Keratinocyte (primary cell): ENCODE measurements around the gene SCN9A. TPM values are rescaled to one million over a fixed set of nuclear protein-coding genes. Genes with fewer than 3 reads are reported as not detected.

Experiments used
- DNase-seq: peaks from one replicate; pipeline ENCODE4 v3.0.0-alpha.2; 2011; ENCODE audit warnings: low read depth, missing footprints, low spot score
- FAIRE-seq: peaks from 2 replicates; lab custom pipeline; 2011; peaks lifted over from hg19 to GRCh38; lab: Jason Lieb, UNC
- H2AFZ ChIP-seq: 2 replicates; pipeline ENCODE4 v1.6.0; 2012; ENCODE audit warnings: low read length, control low read depth, inconsistent platforms; ENCODE audit not compliant: control insufficient read depth
- H3K27ac ChIP-seq: 2 replicates; pipeline ENCODE4 v1.5.1; 2011; ENCODE audit warnings: low read length; ENCODE audit not compliant: control insufficient read depth, insufficient read depth
- H3K27me3 ChIP-seq: 3 replicates; pipeline ENCODE4 v1.6.0; 2011; ENCODE audit warnings: low read length; ENCODE audit not compliant: control insufficient read depth, insufficient read depth; ENCODE audit errors: extremely low read depth
- H3K36me3 ChIP-seq, 2 experiments: 2 replicates in 1 of 2; 3 replicates in 1 of 2; pipeline ENCODE4 v1.5.1; 2011; ENCODE audit warnings: low read length in 2 of 2, mild to moderate bottlenecking in 1 of 2; ENCODE audit not compliant: control insufficient read depth in 2 of 2, insufficient read depth in 2 of 2; ENCODE audit errors: extremely low read depth in 1 of 2
- H3K4me1 ChIP-seq: 3 replicates; pipeline ENCODE4 v1.5.1; 2011; ENCODE audit warnings: low read length; ENCODE audit not compliant: control insufficient read depth, insufficient read depth; ENCODE audit errors: extremely low read depth
- H3K4me2 ChIP-seq: 3 replicates; pipeline ENCODE4 v1.6.0; 2011; ENCODE audit warnings: low read depth, low read length; ENCODE audit not compliant: control insufficient read depth, insufficient read depth; ENCODE audit errors: extremely low read depth
- H3K4me3 ChIP-seq, 3 experiments: fragments of 200-600 bp in 1 of 3; sonication (generic) in 1 of 3; 2 replicates in 2 of 3; 3 replicates in 1 of 3; pipeline ENCODE4 v1.5.1; 2011 to 2016; ENCODE audit warnings: low read length in 3 of 3, mild to moderate bottlenecking in 3 of 3, control low read depth in 2 of 3, inconsistent platforms in 1 of 3, low read depth in 1 of 3, mixed read lengths in 1 of 3, mixed run types in 1 of 3, moderate library complexity in 1 of 3; ENCODE audit not compliant: control insufficient read depth in 2 of 3, insufficient read depth in 2 of 3; ENCODE audit errors: extremely low read depth in 1 of 3
- H3K79me2 ChIP-seq: 2 replicates; pipeline ENCODE4 v1.6.0; 2012; ENCODE audit warnings: low read length; ENCODE audit not compliant: control insufficient read depth, insufficient read depth
- H3K9ac ChIP-seq: 3 replicates; pipeline ENCODE4 v1.6.0; 2011; ENCODE audit warnings: low read length; ENCODE audit not compliant: control insufficient read depth, insufficient read depth; ENCODE audit errors: extremely low read depth
- H3K9me1 ChIP-seq: 3 replicates; pipeline ENCODE4 v1.6.0; 2011; ENCODE audit warnings: low read length; ENCODE audit not compliant: control insufficient read depth, insufficient read depth; ENCODE audit errors: extremely low read depth
- H3K9me3 ChIP-seq: 2 replicates; pipeline ENCODE4 v1.5.1; 2012; ENCODE audit warnings: low read depth, low read length; ENCODE audit not compliant: control insufficient read depth
- H4K20me1 ChIP-seq: 3 replicates; pipeline ENCODE4 v1.6.0; 2011; ENCODE audit warnings: low read length; ENCODE audit not compliant: control insufficient read depth, insufficient read depth; ENCODE audit errors: extremely low read depth
- CTCF ChIP-seq, 3 experiments: IDR thresholded peaks in 1 of 3; conservative IDR thresholded peaks in 1 of 3; optimal IDR thresholded peaks in 1 of 3; 2 replicates in 2 of 3; 3 replicates in 1 of 3; pipeline versions ENCODE3 to v1.5.1; 2011; ENCODE audit warnings: low read length in 3 of 3, mild to moderate bottlenecking in 3 of 3, moderate library complexity in 2 of 3, control low read depth in 1 of 3, inconsistent platforms in 1 of 3; ENCODE audit not compliant: insufficient read depth in 2 of 3; ENCODE audit errors: extremely low read depth in 1 of 3
- EZH2 ChIP-seq: IDR thresholded peaks from one replicate; pipeline ENCODE4 v1.6.1; 2012; ENCODE audit warnings: inconsistent platforms, mild to moderate bottlenecking, low read length, moderate library complexity
- dilution Hi-C: fragments of 300-500 bp; cut with MboI; formaldehyde crosslinking; loops from one replicate; pipeline ENCODE4 v1.7.0; 2020; ENCODE audit warnings: low sequenced_read_pairs; ENCODE audit not compliant: extremely low pct_ligation_motif_present
- polyA plus RNA-seq, 5 experiments: library from polyadenylated mRNA; depleted of rRNA in 3 of 5; stranded (reverse) in 3 of 5; stranded (forward) in 1 of 5; unstranded in 1 of 5; fragments of >200 nt; gene quantifications; 1 replicate in 1 of 5; 2 replicates in 3 of 5; 3 replicates in 1 of 5; pipeline versions ENCODE4 v1.2.1 to v1.2.3, GENCODE V29; 2011 to 2012; ENCODE audit warnings: missing spikeins in 2 of 5, low read depth in 1 of 5, low replicate concordance in 1 of 5

The SCN9A gene
- polyA plus RNA-seq, 1 donor (not counting 4 experiments of a cell fraction or from before 2014, with no cell fraction given), result 0.10 TPM

GRCh38 chr2:166270376-166270775 lies 105.4 kb downstream of the SCN9A start:
- Histone ChIP-seq H3K4me2 (no peak overlapping the region), H3K9me3 (no peaks in the 10 kb centered on the region), H3K4me3 (no peak overlapping the region), H3K9ac (no peak overlapping the region), H2AFZ (no peak overlapping the region), H3K36me3 (no peaks in the 10 kb centered on the region), H3K79me2 (no peaks in the 10 kb centered on the region), H3K27ac (no peak overlapping the region), H3K4me1 (no peaks in the 10 kb centered on the region), H3K27me3 (no peaks in the 10 kb centered on the region), H3K9me1 (no peaks in the 10 kb centered on the region), H4K20me1 (no peaks in the 10 kb centered on the region)
- DNase-seq, result no peak
- dilution Hi-C loops, result no loop called here
- no peak for TF ChIP-seq CTCF (optimal IDR thresholded peaks at IDR 0.05 in 1 of 3, IDR thresholded peaks at IDR 0.05 in 1 of 3, conservative IDR thresholded peaks at IDR 0.05 in 1 of 3; ENCODE audit: extremely low read depth in 1 of 3, insufficient read depth in 2 of 3, low read length in 3 of 3)
- TF ChIP-seq EZH2, result no peak
- no peak for FAIRE-seq

GRCh38 chr2:166269322-166269721 lies 106.4 kb downstream of the SCN9A start:
- Histone ChIP-seq H3K36me3 (no peaks in the 10 kb centered on the region), H3K9ac (no peak overlapping the region), H3K27ac (no peak overlapping the region), H3K79me2 (no peaks in the 10 kb centered on the region), H3K4me1 (no peaks in the 10 kb centered on the region), H2AFZ (no peak overlapping the region), H3K27me3 (no peaks in the 10 kb centered on the region), H3K4me2 (no peak overlapping the region), H3K9me1 (no peaks in the 10 kb centered on the region), H3K9me3 (no peaks in the 10 kb centered on the region), H4K20me1 (no peaks in the 10 kb centered on the region), H3K4me3 (no peak overlapping the region)
- no peak for TF ChIP-seq EZH2
- TF ChIP-seq CTCF (optimal IDR thresholded peaks at IDR 0.05 in 1 of 3, IDR thresholded peaks at IDR 0.05 in 1 of 3, conservative IDR thresholded peaks at IDR 0.05 in 1 of 3; ENCODE audit: extremely low read depth in 1 of 3, insufficient read depth in 2 of 3, low read length in 3 of 3), result no peak
- no peak for DNase-seq
- dilution Hi-C loops, result no loop called here
- no peak for FAIRE-seq
